Caco-2 (cell line): ENCODE measurements around the gene TBX4. TPM values are rescaled to one million over a fixed set of nuclear protein-coding genes. Genes with fewer than 3 reads are reported as not detected.

Experiments
- BruUV-seq: library from RNA; stranded (reverse); fragments of 400-500 nt; replicated peaks from 2 replicates; lab custom pipeline; 2021; lab: Mats Ljungman, UMichigan
- CTCF ChIA-PET: fragments of 300-600 bp; sonication (Branson Sonifier 250); formaldehyde crosslinking; loops from one replicate; lab custom pipeline; 2022; ENCODE audit warnings: antibody characterized with exemption; lab: Charles Lee
- POLR2A ChIA-PET: fragments of 300-600 bp; sonication (Branson Sonifier 250); formaldehyde crosslinking; loops from one replicate; lab custom pipeline; 2022; ENCODE audit warnings: antibody characterized with exemption; lab: Charles Lee
- DNase-seq, 2 experiments: peaks; one replicate each; pipeline versions ENCODE4 v3.0.0 to v3.0.0-alpha.2; 2020 to 2022
- H3K27me3 ChIP-seq: replicated peaks from 2 replicates; pipeline ENCODE4 v1.6.0; 2011; ENCODE audit warnings: low read length; ENCODE audit not compliant: control insufficient read depth, insufficient read depth
- H3K36me3 ChIP-seq: 2 replicates; pipeline ENCODE4 v1.5.1; 2011; ENCODE audit warnings: low read length; ENCODE audit not compliant: control insufficient read depth, insufficient read depth
- H3K4me1 ChIP-seq: fragments of 250-450 bp; sonication (Bioruptor Pico); 2 replicates; pipeline ENCODE4 v1.5.1; 2020; ENCODE audit warnings: mild to moderate bottlenecking
- H3K4me3 ChIP-seq: 2 replicates; pipeline ENCODE4 v1.5.1; 2011; ENCODE audit warnings: low read depth, mild to moderate bottlenecking, control low read depth, low read length
- H3K9me3 ChIP-seq: fragments of 250-450 bp; sonication (Bioruptor Pico); 2 replicates; pipeline ENCODE4 v1.5.1; 2020; ENCODE audit warnings: mild to moderate bottlenecking, moderate library complexity
- H3K27ac Mint-ChIP-seq: one replicate; pipeline ENCODE4 v1.8.0; 2022; ENCODE audit warnings: mixed read lengths; ENCODE audit not compliant: unreplicated experiment
- H3K27me3 Mint-ChIP-seq: one replicate; pipeline ENCODE4 v1.8.0; 2022; ENCODE audit warnings: mixed read lengths; ENCODE audit not compliant: insufficient read depth, unreplicated experiment
- H3K36me3 Mint-ChIP-seq: one replicate; pipeline ENCODE4 v1.8.0; 2022; ENCODE audit warnings: mild to moderate bottlenecking, mixed read lengths; ENCODE audit not compliant: insufficient read depth, unreplicated experiment
- H3K4me1 Mint-ChIP-seq: one replicate; pipeline ENCODE4 v1.8.0; 2022; ENCODE audit warnings: low read depth, mixed read lengths; ENCODE audit not compliant: unreplicated experiment
- H3K4me3 Mint-ChIP-seq: one replicate; pipeline ENCODE4 v1.8.0; 2022; ENCODE audit warnings: mild to moderate bottlenecking, moderate library complexity, mixed read lengths; ENCODE audit not compliant: unreplicated experiment
- H3K9me3 Mint-ChIP-seq: one replicate; pipeline ENCODE4 v1.8.0; 2022; ENCODE audit warnings: mixed read lengths; ENCODE audit not compliant: unreplicated experiment
- intact Hi-C: fragments of 100-400 bp; cut with micrococcal nuclease; formaldehyde crosslinking; loops from one replicate; pipeline ENCODE4 v1.10.0; 2022; ENCODE audit not compliant: unreplicated experiment
- total RNA-seq: library from RNA; stranded (reverse); gene quantifications from 2 replicates; pipeline ENCODE4 v1.2.3, GENCODE V29; 2022
- TF ChIP-seq, protein P1 (sequence below), 2 experiments: fragments of 200-600 bp in 1 of 2; IDR thresholded peaks; 1 replicate in 1 of 2; 2 replicates in 1 of 2; pipeline versions ENCODE4 v1.5.1 to v1.8.0; 2011 to 2022; ENCODE audit warnings: antibody characterized with exemption in 1 of 2, control low read depth in 1 of 2, inconsistent platforms in 1 of 2, low read depth in 1 of 2, low read length in 1 of 2, mild to moderate bottlenecking in 1 of 2, moderate library complexity in 1 of 2; ENCODE audit not compliant: insufficient read depth in 1 of 2, severe bottlenecking in 1 of 2, unreplicated experiment in 1 of 2

TBX4 gene
- total RNA-seq, 1 experiment from 2014 or later, result 2.5 TPM

DNA sequence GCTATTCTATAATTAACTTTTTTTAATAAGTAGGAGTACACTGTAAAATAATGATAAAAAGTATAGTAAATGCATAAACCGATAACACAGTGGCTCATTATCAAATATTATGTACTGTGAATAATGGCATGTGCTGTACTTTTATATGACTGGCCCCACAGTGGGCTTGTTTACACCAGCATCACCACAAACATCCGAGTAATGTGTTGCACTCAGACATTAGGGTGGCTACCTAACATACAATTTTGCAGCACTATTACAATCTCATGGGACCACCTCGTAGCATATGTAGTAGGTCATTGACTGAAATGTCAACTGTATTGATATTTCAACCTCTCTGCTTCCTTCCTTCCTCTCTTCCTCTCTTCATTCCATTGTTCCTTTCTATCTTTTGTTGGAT lies 51.7 kb downstream of the TBX4 start:
- Mint-ChIP-seq H3K4me1 (peaks cover 20% of the 10 kb centered on the region), H3K4me3 (no peak overlapping the region), H3K36me3 (no peaks in the 10 kb centered on the region), H3K27me3 (no peaks in the 10 kb centered on the region), H3K9me3 (peaks cover 20% of the 10 kb centered on the region), H3K27ac (no peak overlapping the region)
- no peak overlapping the region for H3K4me3 ChIP-seq
- no peak for DNase-seq
- ChIA-PET CTCF (no interaction called here), POLR2A (no interaction called here)
- H3K27me3 ChIP-seq, result no peaks in the 10 kb centered on the region
- H3K4me1 ChIP-seq, result peaks cover 13% of the 10 kb centered on the region
- TF ChIP-seq, protein P1, sequence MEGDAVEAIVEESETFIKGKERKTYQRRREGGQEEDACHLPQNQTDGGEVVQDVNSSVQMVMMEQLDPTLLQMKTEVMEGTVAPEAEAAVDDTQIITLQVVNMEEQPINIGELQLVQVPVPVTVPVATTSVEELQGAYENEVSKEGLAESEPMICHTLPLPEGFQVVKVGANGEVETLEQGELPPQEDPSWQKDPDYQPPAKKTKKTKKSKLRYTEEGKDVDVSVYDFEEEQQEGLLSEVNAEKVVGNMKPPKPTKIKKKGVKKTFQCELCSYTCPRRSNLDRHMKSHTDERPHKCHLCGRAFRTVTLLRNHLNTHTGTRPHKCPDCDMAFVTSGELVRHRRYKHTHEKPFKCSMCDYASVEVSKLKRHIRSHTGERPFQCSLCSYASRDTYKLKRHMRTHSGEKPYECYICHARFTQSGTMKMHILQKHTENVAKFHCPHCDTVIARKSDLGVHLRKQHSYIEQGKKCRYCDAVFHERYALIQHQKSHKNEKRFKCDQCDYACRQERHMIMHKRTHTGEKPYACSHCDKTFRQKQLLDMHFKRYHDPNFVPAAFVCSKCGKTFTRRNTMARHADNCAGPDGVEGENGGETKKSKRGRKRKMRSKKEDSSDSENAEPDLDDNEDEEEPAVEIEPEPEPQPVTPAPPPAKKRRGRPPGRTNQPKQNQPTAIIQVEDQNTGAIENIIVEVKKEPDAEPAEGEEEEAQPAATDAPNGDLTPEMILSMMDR (IDR thresholded peaks at IDR 0.05; ENCODE audit: insufficient read depth in 1 of 2, low read depth in 1 of 2, low read length in 1 of 2, severe bottlenecking in 1 of 2, unreplicated experiment in 1 of 2), result no peak
- no peaks in the 10 kb centered on the region for H3K9me3 ChIP-seq
- H3K36me3 ChIP-seq, result no peaks in the 10 kb centered on the region
- intact Hi-C loops, result no loop called here
- no TSS peak for BruUV-seq

DNA sequence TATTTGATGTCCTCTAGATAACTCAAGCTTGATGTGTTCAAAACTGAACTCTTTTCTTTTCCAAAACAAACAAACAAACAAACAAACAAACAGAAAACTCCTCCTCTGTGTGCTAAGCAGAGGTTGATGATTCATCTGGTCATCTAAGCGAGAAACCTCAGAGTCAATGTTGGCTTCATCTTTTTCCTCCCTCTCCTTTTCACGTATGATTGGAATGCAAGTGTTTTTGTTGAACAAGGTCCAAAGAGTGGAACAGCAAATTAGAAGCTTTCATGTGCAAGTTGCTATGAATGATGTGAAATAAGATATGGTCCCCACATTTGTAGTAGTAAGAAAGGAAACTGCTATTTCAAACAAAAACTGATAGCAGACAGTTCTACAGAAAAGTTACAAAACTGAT lies 52.5 kb downstream of the TBX4 start:
- Histone ChIP-seq H3K27me3 (no peaks in the 10 kb centered on the region), H3K4me1 (peaks cover 13% of the 10 kb centered on the region), H3K4me3 (no peak overlapping the region), H3K9me3 (no peaks in the 10 kb centered on the region), H3K36me3 (no peaks in the 10 kb centered on the region)
- BruUV-seq, result no TSS peak
- H3K4me1 Mint-ChIP-seq, result peaks cover 20% of the 10 kb centered on the region
- POLR2A ChIA-PET, result no interaction called here
- H3K36me3 Mint-ChIP-seq, result no peaks in the 10 kb centered on the region
- intact Hi-C loops, result no loop called here
- no peak overlapping the region for H3K4me3 Mint-ChIP-seq
- TF ChIP-seq, protein P1 (IDR thresholded peaks at IDR 0.05; ENCODE audit: insufficient read depth in 1 of 2, low read depth in 1 of 2, low read length in 1 of 2, severe bottlenecking in 1 of 2, unreplicated experiment in 1 of 2), result no peak
- H3K9me3 Mint-ChIP-seq, result peaks cover 20% of the 10 kb centered on the region
- no peak for DNase-seq
- H3K27me3 Mint-ChIP-seq, result no peaks in the 10 kb centered on the region
- CTCF ChIA-PET, result no interaction called here
- no peak overlapping the region for H3K27ac Mint-ChIP-seq

DNA sequence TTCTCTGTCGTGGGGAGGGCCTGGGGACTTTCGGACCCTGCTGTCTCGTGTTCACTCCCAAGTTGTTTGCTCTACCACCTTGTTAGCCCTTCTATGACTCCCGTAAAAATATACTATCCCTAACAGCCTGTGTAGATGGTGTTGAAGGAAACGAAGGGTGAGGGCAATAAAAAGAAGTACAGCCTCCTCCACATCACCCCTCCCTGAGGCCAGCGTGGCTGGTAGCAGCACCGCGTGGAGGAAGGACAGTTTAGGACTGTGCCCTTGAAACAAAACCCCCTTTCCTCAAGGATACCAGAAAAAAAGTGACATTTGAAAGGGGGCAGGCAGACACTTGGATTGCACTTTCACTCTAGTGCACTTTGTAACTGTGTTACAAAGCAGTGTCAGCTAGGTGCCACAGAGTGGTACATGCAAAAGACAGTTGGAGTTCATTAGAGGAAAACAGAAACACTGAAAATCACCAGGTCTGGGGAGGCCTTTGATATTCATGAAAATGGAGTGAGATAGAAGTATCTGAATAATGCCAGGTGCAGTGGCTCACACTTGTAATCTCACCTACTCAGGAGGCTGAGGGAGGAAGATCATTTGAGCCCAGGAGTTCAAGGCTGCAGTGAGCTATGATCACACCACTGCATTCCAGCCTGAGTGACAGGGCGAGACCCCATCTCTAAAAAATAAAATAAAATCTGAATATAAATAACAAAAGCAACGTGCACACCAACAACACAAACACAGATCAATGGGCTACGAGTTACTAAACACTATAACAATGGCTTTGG lies 53.8 kb downstream of the TBX4 start:
- ChIA-PET CTCF (no interaction called here), POLR2A (no interaction called here)
- no peak for DNase-seq
- Histone ChIP-seq H3K36me3 (no peaks in the 10 kb centered on the region), H3K27me3 (no peaks in the 10 kb centered on the region), H3K4me1 (peaks cover 13% of the 10 kb centered on the region), H3K4me3 (no peak overlapping the region), H3K9me3 (no peaks in the 10 kb centered on the region)
- TF ChIP-seq, protein P1 (IDR thresholded peaks at IDR 0.05; ENCODE audit: insufficient read depth in 1 of 2, low read depth in 1 of 2, low read length in 1 of 2, severe bottlenecking in 1 of 2, unreplicated experiment in 1 of 2), result no peak
- peaks cover 20% of the 10 kb centered on the region for H3K9me3 Mint-ChIP-seq
- H3K27me3 Mint-ChIP-seq, result no peaks in the 10 kb centered on the region
- H3K36me3 Mint-ChIP-seq, result no peaks in the 10 kb centered on the region
- peak overlapping the region; percentile 20 for H3K4me3 Mint-ChIP-seq
- BruUV-seq, result no TSS peak
- intact Hi-C loops, result no loop called here
- peaks cover 20% of the 10 kb centered on the region for H3K4me1 Mint-ChIP-seq
- H3K27ac Mint-ChIP-seq, result no peak overlapping the region
